HepG2 (cell line): Measurements from ENCODE around the gene NECAP2.

Experiments
- AKAP8 ChIP-seq: sonication (generic); formaldehyde crosslinking; IDR thresholded peaks from 2 replicates; pipeline ENCODE4 v1.5.1; 2020; ENCODE audit warnings: mild to moderate bottlenecking, missing genetic modification reagents
- CTCF ChIP-seq: sonication (generic); formaldehyde crosslinking; IDR thresholded peaks from 2 replicates; pipeline ENCODE4 v1.5.0; 2020; ENCODE audit warnings: mild to moderate bottlenecking, missing genetic modification reagents, moderate library complexity
- EP300 ChIP-seq, 3 experiments: sonication (generic) in 1 of 3; formaldehyde crosslinking in 1 of 3; IDR thresholded peaks; 2 replicates each; pipeline versions ENCODE4 v1.5.1 to v1.6.1; 2011 to 2020; ENCODE audit warnings: low read depth in 2 of 3, low read length in 2 of 3, borderline replicate concordance in 1 of 3, improper control_type of control experiment in 1 of 3, mild to moderate bottlenecking in 1 of 3, missing genetic modification reagents in 1 of 3, moderate library complexity in 1 of 3
- MED13 ChIP-seq: sonication (generic); formaldehyde crosslinking; IDR thresholded peaks from 2 replicates; pipeline ENCODE4 v1.5.0; 2020; ENCODE audit warnings: missing genetic modification reagents
- POLR2A ChIP-seq, 2 experiments: IDR thresholded peaks; 2 replicates each; pipeline ENCODE4 v1.6.1; 2011; ENCODE audit warnings: low read depth in 2 of 2, low read length in 2 of 2, mild to moderate bottlenecking in 1 of 2, moderate library complexity in 1 of 2; ENCODE audit not compliant: insufficient read depth in 1 of 2
- POLR2AphosphoS5 ChIP-seq: IDR thresholded peaks from 2 replicates; pipeline ENCODE4 v1.6.1; 2012; ENCODE audit warnings: low read depth, low read length
- REST ChIP-seq, 2 experiments: IDR thresholded peaks; 2 replicates each; pipeline ENCODE4 v1.6.1; 2011 to 2012; ENCODE audit warnings: low read length in 2 of 2, borderline replicate concordance in 1 of 2, low read depth in 1 of 2, mild to moderate bottlenecking in 1 of 2, moderate library complexity in 1 of 2
- RFX5 ChIP-seq: IDR thresholded peaks from 2 replicates; pipeline ENCODE4 v1.6.1; 2011; ENCODE audit warnings: low read depth, low read length, improper control_type of control experiment
- SP1 ChIP-seq, 2 experiments: fragments of 450-650 bp in 1 of 2; sonication (generic) in 1 of 2; formaldehyde crosslinking in 1 of 2; IDR thresholded peaks; 2 replicates each; pipeline versions ENCODE4 v1.4.0 to v1.6.1; 2016 to 2020; ENCODE audit warnings: missing genetic modification reagents in 1 of 2
- SP2 ChIP-seq: sonication (generic); formaldehyde crosslinking; IDR thresholded peaks from 2 replicates; pipeline ENCODE4 v1.5.1; 2020; ENCODE audit warnings: mild to moderate bottlenecking, missing genetic modification reagents
- SRSF1 ChIP-seq: fragments of 200-400 bp; formaldehyde crosslinking; optimal IDR thresholded peaks from 2 replicates; pipeline ENCODE3; 2017; ENCODE audit warnings: mild to moderate bottlenecking, low read depth, low read length, moderate library complexity
- ZBTB49 ChIP-seq: sonication (generic); formaldehyde crosslinking; IDR thresholded peaks from 2 replicates; pipeline ENCODE4 v1.4.0; 2020; ENCODE audit warnings: missing genetic modification reagents, borderline replicate concordance
- ZFP91 ChIP-seq: sonication (generic); formaldehyde crosslinking; IDR thresholded peaks from 2 replicates; pipeline ENCODE4 v1.9.0; 2022; ENCODE audit warnings: missing genetic modification reagents, mild to moderate bottlenecking, borderline replicate concordance
- ZNF552 ChIP-seq: sonication (generic); formaldehyde crosslinking; IDR thresholded peaks from 2 replicates; pipeline ENCODE4 v1.9.0; 2022; ENCODE audit warnings: missing genetic modification reagents, mild to moderate bottlenecking, borderline replicate concordance

GRCh38 chr1:16397120-16397519 is 43.4 kb upstream of the NECAP2 start:
- TF ChIP-seq SP1 (IDR thresholded peaks at IDR 0.05) (no peak), SP1 (CRISPR knock-in tag; IDR thresholded peaks at IDR 0.05) (no peak), AKAP8 (CRISPR knock-in tag) (no peak), ZBTB49 (CRISPR knock-in tag) (no peak), POLR2A (IDR thresholded peaks at IDR 0.05; ENCODE audit: insufficient read depth in 1 of 2, low read depth in 2 of 2, low read length in 2 of 2) (no peak), SRSF1 (no peak), RFX5 (no peak), SP2 (CRISPR knock-in tag) (no peak), POLR2AphosphoS5 (no peak), MED13 (no peak), EP300 (IDR thresholded peaks at IDR 0.05; ENCODE audit: low read depth in 2 of 2, low read length in 2 of 2) (no peak), EP300 (CRISPR knock-in tag; IDR thresholded peaks at IDR 0.05; ENCODE audit: borderline replicate concordance) (no peak), REST (IDR thresholded peaks at IDR 0.05; ENCODE audit: borderline replicate concordance in 1 of 2, low read depth in 1 of 2, low read length in 2 of 2) (no peak), CTCF (CRISPR knock-in tag) (no peak), ZNF552 (CRISPR knock-in tag) (no peak), ZFP91 (CRISPR knock-in tag) (no peak)
